Measurements from ENCODE around the gene MEX3A.
"Not testable (repeated sequence)": the region's sequence is repeated elsewhere in the genome, so short reads cannot be mapped to it uniquely, and the experiment has no call there.

MEX3A gene

DNA sequence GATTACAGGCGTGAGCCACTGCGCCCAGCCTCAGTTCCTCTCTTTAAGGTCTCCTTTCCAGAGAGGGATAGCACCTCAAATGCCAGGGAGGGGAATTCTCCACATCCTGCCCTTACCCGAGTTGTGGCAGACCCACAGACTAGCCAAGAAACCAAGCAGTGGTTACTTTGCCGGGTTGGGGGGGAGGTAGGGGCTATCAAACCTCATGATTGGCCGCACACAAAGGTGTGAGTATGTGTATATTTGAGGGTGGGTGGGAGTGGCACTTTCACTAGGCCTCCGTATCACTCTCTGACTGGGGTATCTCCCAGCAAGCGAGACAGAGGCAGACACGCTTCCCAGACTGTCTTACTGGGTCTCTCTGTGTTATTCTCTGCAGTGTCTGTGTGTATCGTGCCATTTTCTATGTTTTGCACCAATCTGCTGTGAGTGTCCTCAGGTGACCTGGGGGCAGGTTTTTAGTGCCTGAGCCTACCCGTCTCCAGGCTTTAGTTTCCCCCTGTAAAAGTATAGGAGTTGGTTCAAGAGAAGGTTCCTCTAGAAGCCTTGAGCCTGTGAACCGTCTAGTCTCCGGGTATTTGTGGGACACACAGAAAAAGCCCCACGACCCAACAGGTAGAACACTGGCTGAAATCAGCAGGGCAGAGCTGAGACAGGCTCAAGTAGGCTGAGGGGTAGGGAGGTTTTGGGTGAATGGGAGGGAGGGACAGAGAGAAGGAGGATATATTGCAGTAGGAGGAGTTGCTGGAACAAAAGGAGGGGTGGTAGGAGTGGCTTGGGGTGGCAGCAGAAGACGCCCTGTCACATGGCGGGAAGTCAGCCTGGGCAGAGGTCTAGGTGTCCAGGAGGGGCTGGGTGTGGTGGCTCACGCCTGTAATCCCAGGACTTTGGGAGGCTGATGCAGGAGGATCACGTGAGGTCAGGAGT lies 42.6 kb upstream of the MEX3A start:
- Histone ChIP-seq H3K27ac (ENCODE audit: low read depth, low read length) (peak overlapping the region; percentile 99), H3K79me2 (ENCODE audit: control insufficient read depth, insufficient read depth, low read length, unreplicated experiment) (peaks cover 87% of the 10 kb centered on the region), H3K36me3 (ENCODE audit: insufficient read depth, low read length) (no peaks in the 10 kb centered on the region; the same call in 1 of the 2 replicates), H3K27me3 (ENCODE audit: insufficient read depth, low read length) (no peaks in the 10 kb centered on the region), H3K4me3 (ENCODE audit: low read depth, low read length) (peak overlapping the region; percentile 27), H2AFZ (ENCODE audit: low read length, unreplicated experiment) (no peak overlapping the region), H3K4me1 (ENCODE audit: control insufficient read depth, insufficient read depth, low read length, unreplicated experiment) (peaks cover 88% of the 10 kb centered on the region)

DNA sequence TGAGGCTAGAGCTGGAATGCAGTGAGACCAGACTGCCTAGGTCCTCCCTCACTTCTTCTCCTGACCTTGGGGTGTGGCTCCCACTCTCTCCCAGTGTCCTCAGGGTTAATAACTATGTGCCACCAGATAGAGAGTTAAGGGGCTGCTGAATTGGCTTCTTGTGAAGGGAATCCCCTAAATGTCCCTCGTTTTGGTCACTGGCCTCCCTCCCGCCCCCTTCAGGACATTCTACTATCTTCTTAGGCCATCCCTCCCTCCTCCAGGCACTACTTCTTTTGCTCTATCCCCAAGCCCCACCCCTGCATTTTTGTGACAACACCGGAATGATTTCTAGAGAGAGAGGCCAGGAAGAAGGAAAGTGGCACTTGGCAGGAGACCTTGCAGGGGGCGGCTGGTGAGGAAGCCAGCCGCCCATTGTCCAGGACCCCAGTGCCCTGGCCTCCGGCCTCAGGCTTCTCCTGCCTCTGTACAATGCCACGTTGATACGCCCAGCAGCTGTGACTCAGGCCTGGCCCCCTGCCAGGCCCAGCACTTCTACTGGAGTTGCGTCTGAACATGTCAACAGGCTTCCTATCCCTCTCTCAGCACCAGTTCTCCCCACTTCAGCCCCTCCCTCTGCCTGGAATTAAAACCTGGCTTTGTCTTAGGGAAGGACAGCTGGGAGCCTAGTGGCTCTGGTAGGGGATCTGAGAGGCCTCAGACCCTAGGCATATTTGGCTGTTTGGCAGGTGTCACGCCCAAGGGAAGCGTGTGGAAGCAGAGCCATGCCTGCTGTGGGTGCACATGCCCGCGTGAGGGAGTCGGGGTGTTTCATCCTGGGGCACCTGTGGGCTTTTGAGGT lies 41.3 kb upstream of the MEX3A start:
- Histone ChIP-seq H3K27me3 (ENCODE audit: insufficient read depth, low read length) (no peaks in the 10 kb centered on the region), H3K4me1 (ENCODE audit: control insufficient read depth, insufficient read depth, low read length, unreplicated experiment) (peaks cover 83% of the 10 kb centered on the region), H3K36me3 (ENCODE audit: insufficient read depth, low read length) (peaks cover 2% of the 10 kb centered on the region; the same call in 1 of the 2 replicates), H3K27ac (ENCODE audit: low read depth, low read length) (peak overlapping the region; percentile 99), H3K79me2 (ENCODE audit: control insufficient read depth, insufficient read depth, low read length, unreplicated experiment) (peaks cover 86% of the 10 kb centered on the region), H3K4me3 (ENCODE audit: low read depth, low read length) (peak overlapping the region; percentile 71), H2AFZ (ENCODE audit: low read length, unreplicated experiment) (no peak overlapping the region)

DNA sequence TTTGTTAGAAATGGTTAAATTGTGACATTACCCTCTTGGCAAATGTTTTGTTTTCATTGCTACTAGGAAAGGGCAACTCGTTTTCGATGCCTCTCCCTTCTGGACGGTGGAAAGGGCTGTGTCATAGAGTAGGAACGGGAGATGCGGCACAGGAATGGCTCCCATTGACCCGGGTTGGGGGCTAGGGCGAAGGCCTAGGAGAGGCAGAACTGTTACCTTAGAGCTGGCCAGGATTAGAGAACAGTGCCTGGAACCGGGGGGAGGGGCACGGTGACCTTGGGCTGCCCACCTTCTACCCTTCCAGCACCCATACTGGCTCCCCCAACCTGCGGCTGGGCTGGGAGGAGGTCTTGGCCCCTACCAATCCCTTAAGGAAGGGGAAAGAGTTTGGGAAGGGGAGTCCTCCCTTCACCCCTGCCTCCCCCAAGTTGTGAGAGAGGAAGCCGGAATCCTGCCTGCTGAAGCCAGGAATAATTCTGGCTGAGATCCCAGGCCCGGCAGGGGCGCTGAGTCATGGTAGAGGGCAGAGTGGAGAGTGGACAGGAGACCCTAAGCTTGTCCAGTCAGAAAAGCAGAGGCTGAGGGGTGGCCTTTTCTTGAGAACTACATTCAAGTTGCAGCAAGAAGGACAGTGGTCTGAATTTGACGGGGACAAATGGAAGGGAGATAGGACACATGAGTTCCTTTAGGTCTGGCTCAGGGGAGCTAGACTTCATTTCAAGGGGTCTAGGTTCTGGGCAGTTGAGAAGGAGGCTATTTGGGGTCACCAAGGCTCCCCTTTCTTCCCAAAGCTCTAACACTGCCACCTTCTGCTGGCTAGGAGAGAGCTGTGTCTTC lies 40.5 kb upstream of the MEX3A start:
- H3K4me3 ChIP-seq (ENCODE audit: low read depth, low read length) = peak overlapping the region; percentile 71
- peaks cover 86% of the 10 kb centered on the region for H3K79me2 ChIP-seq (ENCODE audit: control insufficient read depth, insufficient read depth, low read length, unreplicated experiment)
- peaks cover 9% of the 10 kb centered on the region; the same call in 1 of the 2 replicates for H3K36me3 ChIP-seq (ENCODE audit: insufficient read depth, low read length)
- H2AFZ ChIP-seq (ENCODE audit: low read length, unreplicated experiment) = no peak overlapping the region
- H3K4me1 ChIP-seq (ENCODE audit: control insufficient read depth, insufficient read depth, low read length, unreplicated experiment) = peaks cover 82% of the 10 kb centered on the region
- peak overlapping the region; percentile 99 for H3K27ac ChIP-seq (ENCODE audit: low read depth, low read length)
- H3K27me3 ChIP-seq (ENCODE audit: insufficient read depth, low read length) = no peaks in the 10 kb centered on the region

DNA sequence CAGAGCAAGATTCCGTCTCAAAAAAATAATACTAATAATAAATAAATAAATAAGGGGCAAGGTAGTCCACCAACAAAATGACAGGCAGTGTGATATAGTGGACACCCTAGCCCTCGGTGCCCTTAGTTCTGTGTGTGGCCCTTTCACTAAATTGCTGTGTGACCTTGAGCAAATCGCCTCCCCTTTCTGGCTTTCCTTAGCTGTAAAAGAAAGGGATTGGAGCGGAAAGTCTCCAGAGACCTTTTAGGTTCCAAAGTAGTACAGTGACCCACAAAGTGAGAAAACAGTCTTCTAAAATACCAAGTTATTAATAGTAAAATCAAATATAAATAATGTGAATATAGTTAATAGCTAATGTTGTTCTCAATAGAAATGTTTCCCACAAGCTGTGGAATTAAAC lies 39.8 kb upstream of the MEX3A start:
- no peaks in the 10 kb centered on the region for H3K27me3 ChIP-seq (ENCODE audit: insufficient read depth, low read length)
- peaks cover 77% of the 10 kb centered on the region for H3K4me1 ChIP-seq (ENCODE audit: control insufficient read depth, insufficient read depth, low read length, unreplicated experiment)
- peak overlapping the region; percentile 99 for H3K27ac ChIP-seq (ENCODE audit: low read depth, low read length)
- H2AFZ ChIP-seq (ENCODE audit: low read length, unreplicated experiment) = no peak overlapping the region
- peaks cover 86% of the 10 kb centered on the region for H3K79me2 ChIP-seq (ENCODE audit: control insufficient read depth, insufficient read depth, low read length, unreplicated experiment)
- peak overlapping the region; percentile 71 for H3K4me3 ChIP-seq (ENCODE audit: low read depth, low read length)
- peaks cover 9% of the 10 kb centered on the region; the same call in 1 of the 2 replicates for H3K36me3 ChIP-seq (ENCODE audit: insufficient read depth, low read length)

DNA sequence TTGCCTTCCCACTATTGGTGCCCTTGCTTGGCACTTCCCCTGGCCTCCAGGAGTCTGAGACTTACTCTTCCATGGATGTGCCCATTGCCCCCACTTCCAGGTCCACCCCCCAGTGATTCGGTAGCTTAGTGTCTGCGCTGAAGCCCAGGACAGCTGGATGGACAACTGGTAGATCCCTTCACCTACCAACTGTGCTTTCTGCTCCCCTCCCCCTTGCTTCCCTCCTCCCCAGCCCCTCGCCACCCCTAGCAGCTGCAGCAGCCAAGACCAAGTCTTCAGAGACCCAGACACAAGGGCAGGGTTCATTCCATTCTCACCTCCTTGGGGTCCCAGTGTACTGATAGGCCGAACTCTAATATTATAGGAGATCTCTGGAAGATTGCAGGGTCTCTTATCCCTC lies 39.2 kb upstream of the MEX3A start:
- peaks cover 70% of the 10 kb centered on the region for H3K4me1 ChIP-seq (ENCODE audit: control insufficient read depth, insufficient read depth, low read length, unreplicated experiment)
- H3K27ac ChIP-seq (ENCODE audit: low read depth, low read length) = peak overlapping the region; percentile 99
- H3K36me3 ChIP-seq (ENCODE audit: insufficient read depth, low read length) = peaks cover 9% of the 10 kb centered on the region; the same call in 1 of the 2 replicates
- H3K4me3 ChIP-seq (ENCODE audit: low read depth, low read length) = peak overlapping the region; percentile 70
- no peaks in the 10 kb centered on the region for H3K27me3 ChIP-seq (ENCODE audit: insufficient read depth, low read length)
- no peak overlapping the region for H2AFZ ChIP-seq (ENCODE audit: low read length, unreplicated experiment)
- H3K79me2 ChIP-seq (ENCODE audit: control insufficient read depth, insufficient read depth, low read length, unreplicated experiment) = peaks cover 85% of the 10 kb centered on the region

DNA sequence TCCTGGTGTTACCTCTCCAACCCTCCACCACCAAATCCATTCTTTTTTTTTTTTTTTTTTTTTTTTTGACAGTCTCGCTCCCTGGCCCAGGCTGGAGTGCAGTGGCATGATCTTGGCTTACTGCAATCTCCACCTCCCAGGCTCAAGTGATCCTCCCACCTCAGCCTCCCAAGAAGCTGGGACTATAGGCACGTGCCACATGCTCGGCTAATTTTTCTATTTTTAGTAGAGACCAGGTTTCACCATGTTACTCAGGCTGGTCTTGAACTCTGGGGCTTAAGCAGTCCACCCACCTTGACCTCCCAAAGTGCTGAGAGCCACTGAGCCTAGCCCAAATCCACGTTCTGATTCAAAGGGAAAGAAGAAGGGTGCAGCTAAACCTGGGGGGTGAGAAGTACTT lies 38.7 kb upstream of the MEX3A start:
- Histone ChIP-seq H3K4me1 (ENCODE audit: control insufficient read depth, insufficient read depth, low read length, unreplicated experiment) (peaks cover 69% of the 10 kb centered on the region), H3K4me3 (ENCODE audit: low read depth, low read length) (peak overlapping the region; percentile 70), H3K27ac (ENCODE audit: low read depth, low read length) (peak overlapping the region; percentile 99), H3K79me2 (ENCODE audit: control insufficient read depth, insufficient read depth, low read length, unreplicated experiment) (peaks cover 90% of the 10 kb centered on the region)
- H3K36me3 ChIP-seq (ENCODE audit: insufficient read depth, low read length); H2AFZ ChIP-seq (ENCODE audit: low read length, unreplicated experiment); H3K27me3 ChIP-seq (ENCODE audit: insufficient read depth, low read length): not testable (repeated sequence)

DNA sequence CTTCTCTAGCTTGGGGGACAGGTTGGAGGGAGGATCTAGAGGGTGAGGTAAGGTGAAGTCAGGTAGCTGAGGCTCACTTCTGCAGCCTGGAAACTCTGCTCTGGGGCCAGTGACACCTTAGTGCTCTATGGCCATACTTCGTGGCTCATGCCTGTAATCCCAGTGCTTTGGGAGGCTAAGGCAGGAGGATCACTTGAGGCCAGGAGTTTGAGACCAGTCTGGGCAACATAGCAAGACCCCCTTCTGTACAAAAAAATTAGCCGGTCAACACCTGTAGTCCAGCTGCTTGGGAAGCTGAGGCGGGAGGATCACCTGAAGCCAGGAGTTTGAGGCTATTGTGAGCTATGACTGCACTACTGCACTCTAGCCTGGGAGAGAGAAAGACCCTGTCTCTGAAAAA lies 38.1 kb upstream of the MEX3A start:
- H3K27ac ChIP-seq (ENCODE audit: low read depth, low read length) = peak overlapping the region; percentile 99
- H3K4me1 ChIP-seq (ENCODE audit: control insufficient read depth, insufficient read depth, low read length, unreplicated experiment) = peaks cover 62% of the 10 kb centered on the region
- H3K4me3 ChIP-seq (ENCODE audit: low read depth, low read length) = peak overlapping the region; percentile 70
- H2AFZ ChIP-seq (ENCODE audit: low read length, unreplicated experiment) = no peak overlapping the region
- peaks cover 96% of the 10 kb centered on the region for H3K79me2 ChIP-seq (ENCODE audit: control insufficient read depth, insufficient read depth, low read length, unreplicated experiment)
- H3K36me3 ChIP-seq (ENCODE audit: insufficient read depth, low read length) = peaks cover 9% of the 10 kb centered on the region; the same call in 1 of the 2 replicates
- H3K27me3 ChIP-seq (ENCODE audit: insufficient read depth, low read length) = no peaks in the 10 kb centered on the region

DNA sequence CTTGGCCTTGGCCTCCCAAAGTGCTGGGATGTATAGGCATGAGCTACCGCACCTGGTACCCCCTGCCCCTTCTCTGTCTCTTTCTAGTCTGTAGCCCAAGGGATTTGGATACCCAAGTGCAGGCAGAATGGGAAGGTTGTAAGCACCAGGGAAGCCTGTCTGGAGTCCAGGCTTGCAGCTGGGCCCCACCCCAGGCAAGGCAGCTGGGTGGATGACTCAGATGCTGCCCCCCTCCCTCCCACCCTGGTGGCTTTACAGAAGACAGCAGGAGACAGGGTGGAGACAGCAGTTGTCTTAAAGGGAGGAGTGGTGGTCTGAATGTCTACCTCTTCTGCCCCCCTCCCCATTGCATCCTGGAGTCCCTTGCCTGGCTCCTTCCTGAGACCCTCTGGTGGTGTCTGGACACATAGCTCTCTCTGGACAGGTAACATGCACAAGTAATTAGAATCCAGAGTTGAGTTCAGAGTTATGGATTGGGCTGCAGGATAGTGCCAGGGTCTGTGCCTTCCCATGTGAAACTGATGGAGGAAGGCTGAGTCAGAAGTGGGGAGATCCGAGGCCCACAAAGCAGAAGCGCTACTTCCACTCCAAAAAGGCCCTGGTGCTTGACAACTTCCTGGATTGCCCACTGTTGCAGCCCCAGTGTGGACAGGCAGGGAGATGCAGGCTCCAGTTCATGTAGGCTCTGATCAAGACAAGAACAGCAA lies 37.4 kb upstream of the MEX3A start:
- peaks cover 55% of the 10 kb centered on the region for H3K4me1 ChIP-seq (ENCODE audit: control insufficient read depth, insufficient read depth, low read length, unreplicated experiment)
- peak overlapping the region; percentile 70 for H3K4me3 ChIP-seq (ENCODE audit: low read depth, low read length)
- no peaks in the 10 kb centered on the region for H3K27me3 ChIP-seq (ENCODE audit: insufficient read depth, low read length)
- peaks cover 9% of the 10 kb centered on the region; the same call in 1 of the 2 replicates for H3K36me3 ChIP-seq (ENCODE audit: insufficient read depth, low read length)
- peak overlapping the region; percentile 99 for H3K27ac ChIP-seq (ENCODE audit: low read depth, low read length)
- H2AFZ ChIP-seq (ENCODE audit: low read length, unreplicated experiment) = no peak overlapping the region
- peaks cover 96% of the 10 kb centered on the region for H3K79me2 ChIP-seq (ENCODE audit: control insufficient read depth, insufficient read depth, low read length, unreplicated experiment)

DNA sequence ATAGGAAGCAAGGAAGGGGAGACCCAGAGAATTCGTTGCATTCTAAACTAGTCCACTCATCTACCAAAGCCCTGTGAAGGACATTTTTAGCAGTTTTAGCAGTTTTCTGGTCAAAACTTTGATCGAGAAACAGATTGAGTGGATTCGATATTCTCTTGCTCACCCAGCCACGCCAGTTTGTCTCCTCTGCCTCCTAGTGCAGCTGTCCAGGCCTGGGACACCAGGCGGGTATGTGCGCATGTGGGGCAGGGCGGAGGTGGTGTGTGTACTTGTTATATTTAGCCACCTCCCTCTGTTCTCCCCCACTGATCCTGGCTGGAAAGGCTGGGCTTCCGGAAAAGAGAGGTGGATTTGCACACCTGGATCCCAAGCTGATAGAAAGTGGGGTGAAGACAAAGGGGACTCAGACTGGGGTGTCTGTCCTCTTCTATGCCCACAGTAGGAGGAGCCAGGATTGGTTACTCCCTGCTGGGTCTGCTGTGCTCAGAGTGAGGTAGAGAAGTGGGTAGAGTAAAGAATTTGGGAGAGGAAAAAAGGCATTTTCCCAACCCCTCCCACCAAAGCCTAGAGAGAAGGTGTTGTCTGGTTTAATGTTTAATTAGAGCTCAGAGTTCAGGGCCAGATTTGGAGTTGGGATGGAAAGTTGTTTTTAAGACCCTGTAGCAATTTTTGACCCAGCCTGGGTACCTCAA lies 36.1 kb upstream of the MEX3A start:
- peaks cover 50% of the 10 kb centered on the region for H3K4me1 ChIP-seq (ENCODE audit: control insufficient read depth, insufficient read depth, low read length, unreplicated experiment)
- H2AFZ ChIP-seq (ENCODE audit: low read length, unreplicated experiment) = no peak overlapping the region
- peaks cover 84% of the 10 kb centered on the region for H3K79me2 ChIP-seq (ENCODE audit: control insufficient read depth, insufficient read depth, low read length, unreplicated experiment)
- H3K27ac ChIP-seq (ENCODE audit: low read depth, low read length) = peak overlapping the region; percentile 94
- H3K27me3 ChIP-seq (ENCODE audit: insufficient read depth, low read length) = no peaks in the 10 kb centered on the region
- H3K36me3 ChIP-seq (ENCODE audit: insufficient read depth, low read length) = peaks cover 9% of the 10 kb centered on the region; the same call in 1 of the 2 replicates
- peak overlapping the region; percentile 90 for H3K4me3 ChIP-seq (ENCODE audit: low read depth, low read length)

Data from ACC112 (cell line).